ENCODE results near the gene PLEKHG5.
A peak's percentile ranks its signal among the peaks of the same experiment; 100 is the strongest.

PLEKHG5 gene

GRCh38 chr1:6424619-6425593, 66.6 kb downstream of the PLEKHG5 start, which contains the start of gene ESPN:
ESPN (plus strand) TSS chr1:6424776; CDS start chr1:6424956, 180 bp downstream.
- DNase-seq (ENCODE audit: low read depth) = no peak

DNA sequence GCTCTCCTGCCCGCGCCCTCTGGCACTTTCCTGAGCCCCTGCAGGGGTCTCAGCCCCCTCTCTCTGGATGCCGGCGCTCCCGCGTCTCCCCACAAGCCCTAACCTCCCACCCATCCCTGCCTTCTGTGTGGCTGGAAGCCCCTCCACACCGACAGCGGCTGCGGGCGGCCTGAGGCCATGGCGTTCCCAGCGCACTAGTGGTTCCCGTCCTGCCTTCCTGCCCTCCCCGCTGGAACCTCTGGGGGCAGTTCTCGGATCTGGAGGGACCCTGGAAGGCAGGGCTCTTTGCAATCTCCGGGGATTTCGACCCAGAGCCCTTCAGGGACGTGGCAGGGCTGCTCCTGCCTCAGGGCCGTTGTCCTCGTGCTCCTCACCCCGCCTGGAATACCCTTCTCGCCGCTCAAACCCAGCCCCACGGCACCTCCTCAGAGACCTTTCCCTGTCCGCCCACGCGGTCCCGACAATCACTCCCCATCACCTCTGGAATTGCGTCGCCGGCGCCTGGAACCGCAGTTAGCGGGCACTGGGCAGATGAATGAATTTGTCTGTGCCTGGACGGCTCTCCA, 67.4 kb downstream of the PLEKHG5 start:
- DNase-seq (ENCODE audit: low read depth) = no peak

GRCh38 chr1:6423321-6423999, 68.0 kb downstream of the PLEKHG5 start:
- DNase-seq (ENCODE audit: low read depth) = peak; percentile 43

DNA sequence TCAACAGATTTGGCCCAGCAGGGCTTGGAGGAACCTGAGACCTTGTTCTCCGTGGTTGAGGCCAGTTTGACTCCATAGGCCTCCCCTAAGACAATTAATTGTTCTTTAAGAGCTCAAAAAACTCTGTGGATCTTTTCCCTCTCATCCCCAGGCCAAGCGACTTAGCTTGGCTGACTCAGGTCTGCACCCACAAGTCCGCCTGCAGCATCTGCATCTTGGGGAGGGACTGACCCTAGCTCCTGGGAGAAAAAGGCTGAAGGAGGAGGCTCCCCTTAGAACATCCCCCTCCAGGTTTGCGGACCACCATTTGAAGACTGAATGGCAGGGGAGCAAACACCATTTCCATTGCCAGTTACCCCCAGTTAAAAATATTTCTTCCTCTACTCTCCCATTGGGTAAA, 70.2 kb downstream of the PLEKHG5 start:
- no peak for DNase-seq (ENCODE audit: low read depth)

- no peak for DNase-seq (ENCODE audit: low read depth)
Observed at GRCh38 chr1:6420454-6421042, 70.9 kb downstream of the PLEKHG5 start.

- DNase-seq (ENCODE audit: low read depth) = no peak
Observed at GRCh38 chr1:6419804-6420453, 71.5 kb downstream of the PLEKHG5 start, which contains the start of gene HES2. HES2 (minus strand) TSS chr1:6419919; CDS start chr1:6419820, 99 bp downstream.

DNA sequence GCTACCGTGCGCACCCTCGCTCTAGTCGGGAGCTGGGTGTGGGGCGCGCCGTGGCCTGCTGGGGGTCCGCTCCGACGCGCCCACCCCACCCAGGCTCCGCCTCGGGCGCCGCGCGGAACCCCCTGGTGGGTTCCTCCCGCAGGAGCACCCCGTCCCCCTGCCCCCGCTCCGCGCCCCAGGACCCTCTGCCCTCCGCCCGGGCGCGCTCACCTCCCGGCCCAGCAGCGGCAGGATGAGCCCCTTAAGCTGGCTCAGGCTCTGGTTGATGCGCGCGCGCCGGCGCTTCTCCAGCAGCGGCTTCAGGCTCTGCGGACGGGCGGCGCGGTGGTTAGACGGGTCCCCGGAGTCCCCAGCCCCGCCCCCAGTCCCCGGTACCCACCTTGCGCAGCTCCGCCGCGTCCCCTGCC, 72.1 kb downstream of the PLEKHG5 start:
- DNase-seq (ENCODE audit: low read depth) = no peak

DNA sequence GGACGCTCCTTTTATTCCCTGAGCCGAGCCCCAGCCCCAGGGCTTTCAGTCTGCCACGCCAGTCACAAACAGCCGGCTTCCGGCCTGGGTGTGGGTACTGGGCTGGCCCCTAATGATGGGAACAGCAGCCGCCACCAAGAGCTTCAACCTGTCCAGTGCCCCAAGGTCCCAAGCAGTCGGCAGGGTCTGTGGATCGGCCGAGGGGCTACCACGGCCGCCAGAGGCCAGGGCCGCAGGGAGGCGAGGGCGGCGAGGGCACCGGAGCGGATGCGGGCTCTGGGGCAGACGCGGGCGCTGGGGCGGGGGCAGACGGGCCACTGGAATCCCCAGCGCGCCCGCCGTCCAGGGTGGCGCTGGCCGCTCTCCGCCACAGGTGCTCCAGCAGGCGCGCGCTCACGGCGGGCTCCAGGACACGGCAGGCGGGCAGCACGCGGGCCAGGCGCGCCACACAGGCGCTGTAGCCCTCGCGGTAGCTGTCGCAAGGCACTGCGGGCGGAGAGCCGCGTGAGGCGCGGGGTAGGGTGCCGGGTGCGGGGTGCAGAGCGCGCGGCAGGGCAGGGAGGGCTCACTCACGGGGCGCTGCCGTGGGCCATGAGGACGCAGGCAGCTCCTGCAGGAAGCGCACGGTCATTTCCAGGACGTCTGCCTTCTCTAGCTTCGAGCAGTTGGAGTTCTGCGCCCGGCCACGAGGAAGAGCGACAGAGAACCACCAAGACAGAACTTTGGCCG, 72.6 kb downstream of the PLEKHG5 start:
- DNase-seq (ENCODE audit: low read depth) = no peak

- DNase-seq (ENCODE audit: low read depth) = no peak
Observed at GRCh38 chr1:6417961-6418667, 73.4 kb downstream of the PLEKHG5 start.
